A549 (cell line): ENCODE data around the gene PIK3R4. TPM values are rescaled to one million over a fixed set of nuclear protein-coding genes. Genes with fewer than 3 reads are reported as not detected.

Source experiments
- ATAC-seq, 2 experiments: fragments of 200-7000 bp in 1 of 2; fragments of >200 bp in 1 of 2; cut with Nextera tagmentation in 1 of 2; cut with Tn5 transposase in 1 of 2; 3 replicates each; pipeline versions ENCODE4 v1.8.0 to v1.9.1; 2018 to 2020; ENCODE audit warnings: mild to moderate bottlenecking in 1 of 2, moderate library complexity in 1 of 2
- CTCF ChIA-PET: fragments of 300-600 bp; sonication (Branson Sonifier 250); formaldehyde crosslinking; extraction: SDS; loops from one replicate; lab custom pipeline; 2021; ENCODE audit warnings: antibody characterized with exemption, inconsistent platforms; lab: Yijun Ruan, JAX
- POLR2A ChIA-PET: fragments of 350-600 bp; formaldehyde crosslinking; extraction: SDS; loops from one replicate; lab custom pipeline; 2021; ENCODE audit warnings: antibody characterized with exemption, inconsistent platforms; lab: Yijun Ruan, JAX
- DNase-seq, 2 experiments: peaks; one replicate each; pipeline versions ENCODE4 v3.0.0 to v3.0.0-alpha.2; 2011 to 2016; ENCODE audit warnings: low read depth in 1 of 2, low spot score in 1 of 2
- FAIRE-seq: peaks from 2 replicates; lab custom pipeline; 2011; peaks lifted over from hg19 to GRCh38; lab: Jason Lieb, UNC
- H3K27ac ChIP-seq, 2 experiments: fragments of >200 bp; sonication (Bioruptor Twin); formaldehyde crosslinking; 3 replicates each; pipeline ENCODE4 v1.5.1; 2016 to 2017
- H3K4me1 ChIP-seq: fragments of >200 bp; sonication (Bioruptor Twin); formaldehyde crosslinking; 3 replicates; pipeline ENCODE4 v1.6.1; 2016
- H3K4me2 ChIP-seq: fragments of >200 bp; sonication (Bioruptor Twin); formaldehyde crosslinking; 3 replicates; pipeline ENCODE4 v1.6.1; 2016
- H3K4me3 ChIP-seq: fragments of >200 bp; sonication (Bioruptor Twin); formaldehyde crosslinking; 3 replicates; pipeline ENCODE4 v1.5.1; 2016
- H3K9me3 ChIP-seq: fragments of >200 bp; sonication (Bioruptor Twin); formaldehyde crosslinking; 3 replicates; pipeline ENCODE4 v1.6.1; 2016
- ATOH8 ChIP-seq: fragments of 250-450 bp; sonication (Bioruptor Pico); IDR thresholded peaks from 2 replicates; pipeline ENCODE4 v1.5.0; 2020; ENCODE audit warnings: low read depth, mild to moderate bottlenecking, moderate library complexity
- BHLHE40 ChIP-seq: IDR thresholded peaks from 2 replicates; pipeline ENCODE4 v1.6.1; 2012; ENCODE audit warnings: low read depth, low read length, inconsistent platforms
- EHF ChIP-seq: fragments of 250-450 bp; sonication (Bioruptor Pico); IDR thresholded peaks from 2 replicates; pipeline ENCODE4 v1.5.0; 2020; ENCODE audit warnings: mild to moderate bottlenecking
- EHMT2 ChIP-seq: fragments of 200-600 bp; sonication (generic); IDR thresholded peaks from 2 replicates; pipeline ENCODE4 v1.6.1; 2016; ENCODE audit warnings: antibody characterized with exemption, low read depth, mild to moderate bottlenecking, moderate library complexity
- FOSB ChIP-seq: fragments of 250-450 bp; sonication (Bioruptor Pico); IDR thresholded peaks from 2 replicates; pipeline ENCODE4 v1.5.0; 2020; ENCODE audit warnings: mild to moderate bottlenecking, moderate library complexity
- FOSL2 ChIP-seq, 2 experiments: fragments of 450-650 bp in 1 of 2; fragments of >200 bp in 1 of 2; sonication (Bioruptor Twin) in 1 of 2; formaldehyde crosslinking; IDR thresholded peaks; 2 replicates each; pipeline versions ENCODE4 v1.5.0 to v1.6.1; 2016 to 2020; ENCODE audit warnings: mild to moderate bottlenecking in 1 of 2, moderate library complexity in 1 of 2
- HES2 ChIP-seq: fragments of >200 bp; sonication (Bioruptor Twin); formaldehyde crosslinking; IDR thresholded peaks from 2 replicates; pipeline ENCODE4 v1.6.1; 2016
- KDM1A ChIP-seq: fragments of 200-600 bp; sonication (generic); IDR thresholded peaks from 2 replicates; pipeline ENCODE4 v1.6.1; 2016; ENCODE audit warnings: low read depth, mild to moderate bottlenecking
- NPAS2 ChIP-seq: fragments of 250-450 bp; sonication (Bioruptor Pico); IDR thresholded peaks from 2 replicates; pipeline ENCODE4 v1.8.0; 2022; ENCODE audit warnings: mild to moderate bottlenecking, moderate library complexity, borderline replicate concordance
- POLR2A ChIP-seq: IDR thresholded peaks from 2 replicates; pipeline ENCODE4 v1.6.1; 2012; ENCODE audit warnings: mild to moderate bottlenecking, low read length
- RCOR1 ChIP-seq: fragments of 150-350 bp; IDR thresholded peaks from 2 replicates; pipeline ENCODE4 v1.6.1; 2014; ENCODE audit warnings: antibody characterized with exemption, low read length, low read depth
- TFCP2L1 ChIP-seq: fragments of 250-450 bp; sonication (Bioruptor Pico); IDR thresholded peaks from 2 replicates; pipeline ENCODE4 v1.5.0; 2021; ENCODE audit warnings: mild to moderate bottlenecking
- TP53 ChIP-seq: fragments of 250-450 bp; sonication (Bioruptor Pico); IDR thresholded peaks from 2 replicates; pipeline ENCODE4 v1.5.0; 2021; ENCODE audit warnings: mild to moderate bottlenecking, moderate library complexity
- USF2 ChIP-seq: fragments of 450-650 bp; IDR thresholded peaks from 2 replicates; pipeline ENCODE4 v1.6.1; 2014; ENCODE audit warnings: antibody characterized with exemption
- ZNF302 ChIP-seq: fragments of 250-450 bp; sonication (Bioruptor Pico); IDR thresholded peaks from 2 replicates; pipeline ENCODE4 v1.9.0; 2021; ENCODE audit warnings: inconsistent platforms, mild to moderate bottlenecking, moderate library complexity
- ZSCAN20 ChIP-seq: fragments of 250-450 bp; sonication (Bioruptor Pico); IDR thresholded peaks from 2 replicates; pipeline ENCODE4 v1.8.0; 2022; ENCODE audit warnings: mild to moderate bottlenecking, moderate library complexity
- WGBS: methylation state at CpG from one replicate; pipeline ENCODE4 v1.1.6; 2017; ENCODE audit errors: missing lambda C conversion rate; 5-methylcytosine and 5-hydroxymethylcytosine counted together
- polyA plus RNA-seq, 4 experiments: library from polyadenylated mRNA; depleted of rRNA in 3 of 4; stranded (reverse); fragments of >200 nt; fragmentation: RNase III in 1 of 4; extraction: RNeasy Plus Mini Kit Qiagen cat#74134 plus additional on column Dnase treatment in 1 of 4; gene quantifications; 2 replicates in 3 of 4; 3 replicates in 1 of 4; pipeline ENCODE4 v1.2.3, GENCODE V29; 2011 to 2017
- TF ChIP-seq, protein P1 (sequence below): IDR thresholded peaks from 2 replicates; pipeline ENCODE4 v1.6.1; 2012; ENCODE audit warnings: low read depth, borderline replicate concordance

PIK3R4 gene
- polyA plus RNA-seq, 2 of the 4 experiments (the other 2 are of a cell fraction) = 18.2 to 27.8 TPM

DNA sequence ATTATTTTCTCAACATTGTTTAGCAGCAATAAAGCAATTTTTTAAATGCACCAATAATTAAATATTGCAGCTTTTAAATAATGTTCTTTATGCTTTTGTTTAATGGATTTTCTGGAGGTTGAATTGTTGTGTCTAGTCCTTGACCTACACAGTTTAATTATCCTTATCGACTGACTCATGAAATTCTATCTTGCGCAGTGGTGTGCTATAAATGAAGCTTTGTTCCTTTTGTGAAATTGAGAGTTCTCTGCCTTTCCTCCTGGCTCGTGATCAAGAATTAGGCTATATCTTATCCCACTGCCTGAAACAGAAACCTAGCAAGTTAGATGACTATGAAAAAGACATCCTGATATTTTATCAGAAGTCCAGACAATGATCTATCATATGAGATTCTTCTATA is 37.0 kb upstream of the PIK3R4 start:
- ATAC-seq = no peak
- TF ChIP-seq BHLHE40 (no peak), TFCP2L1 (CRISPR knock-in tag) (no peak), RCOR1 (no peak)

DNA sequence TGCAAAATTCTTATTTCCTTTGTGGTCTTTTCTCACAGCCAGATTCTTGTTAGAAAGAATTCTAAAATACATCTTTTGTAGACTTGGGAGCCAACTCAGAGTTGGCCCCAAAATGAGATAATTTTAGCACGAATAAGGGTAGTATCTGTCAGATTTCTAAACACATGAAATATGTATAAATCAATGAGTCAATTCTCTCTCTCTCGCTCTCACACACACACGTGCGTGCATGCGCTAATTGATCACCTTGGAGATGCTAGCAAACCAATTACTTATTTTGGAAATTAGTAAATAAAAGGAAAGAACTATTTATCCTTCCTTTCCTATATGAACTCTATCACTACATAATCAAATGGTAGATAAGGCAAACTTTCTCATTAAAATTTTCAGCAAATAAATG is 32.9 kb upstream of the PIK3R4 start:
- ChIA-PET POLR2A (no interaction called here), CTCF (no interaction called here)
- WGBS = 52% methylated on average over 5 of the region's 5 CpGs
- FAIRE-seq (no peak), ATAC-seq (no peak), DNase-seq (no peak)
- no peaks in the 10 kb centered on the region for H3K9me3 ChIP-seq
- H3K4me3 ChIP-seq = no peak overlapping the region
- no peaks in the 10 kb centered on the region for H3K4me1 ChIP-seq
- no peak overlapping the region for H3K4me2 ChIP-seq
- H3K27ac ChIP-seq = no peak overlapping the region
- no peak for TF ChIP-seq RCOR1

More for the DNA sequence above, 37.0 kb upstream of the PIK3R4 start:
- ChIA-PET CTCF (interaction anchor here (1.2 kb wide), 1 partner anchor 24 kb away, joined by 3 read pairs; no protein-coding TSS in a partner anchor), POLR2A (interaction anchor here (0.6 kb wide), 1 partner anchor 27 kb away, joined by 4 read pairs; no protein-coding TSS in a partner anchor)
- no peak overlapping the region for H3K4me2 ChIP-seq
- no peaks in the 10 kb centered on the region for H3K9me3 ChIP-seq
- 64% methylated on average over 3 of the region's 3 CpGs for WGBS
- no peak overlapping the region for H3K4me3 ChIP-seq
- no peak for FAIRE-seq
- DNase-seq = no peak
- H3K4me1 ChIP-seq = no peaks in the 10 kb centered on the region
- no peak overlapping the region for H3K27ac ChIP-seq

DNA sequence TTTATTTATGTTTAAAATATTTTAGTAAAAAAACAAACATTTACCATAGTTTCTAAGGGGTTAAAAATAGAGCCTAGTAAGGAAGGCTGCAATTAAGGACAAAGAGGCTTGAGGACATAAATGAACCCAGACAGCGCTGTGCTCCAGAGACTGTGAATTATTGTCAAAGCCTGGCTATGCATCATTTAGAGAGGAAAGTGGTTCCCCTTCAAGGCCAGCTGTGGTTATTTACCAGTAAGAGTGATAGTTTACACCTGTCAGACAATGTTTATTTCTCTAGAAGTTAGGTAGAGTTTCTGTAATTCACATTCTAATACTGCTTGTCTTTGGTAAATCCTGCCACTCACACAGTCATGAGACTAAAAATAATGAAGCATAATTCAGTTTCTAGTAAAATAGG is 32.4 kb upstream of the PIK3R4 start:
- CTCF ChIA-PET = no interaction called here
- POLR2A ChIA-PET = no interaction called here
- TF ChIP-seq ZNF302 (CRISPR knock-in tag) = no peak
- no peak for TF ChIP-seq FOSB
- TF ChIP-seq, protein P1, sequence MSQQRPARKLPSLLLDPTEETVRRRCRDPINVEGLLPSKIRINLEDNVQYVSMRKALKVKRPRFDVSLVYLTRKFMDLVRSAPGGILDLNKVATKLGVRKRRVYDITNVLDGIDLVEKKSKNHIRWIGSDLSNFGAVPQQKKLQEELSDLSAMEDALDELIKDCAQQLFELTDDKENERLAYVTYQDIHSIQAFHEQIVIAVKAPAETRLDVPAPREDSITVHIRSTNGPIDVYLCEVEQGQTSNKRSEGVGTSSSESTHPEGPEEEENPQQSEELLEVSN = no peak
- TF ChIP-seq USF2 = no peak
- TF ChIP-seq KDM1A = no peak
- TF ChIP-seq ATOH8 (CRISPR knock-in tag) = no peak
- TF ChIP-seq TP53 (CRISPR knock-in tag) = no peak
- no peak for TF ChIP-seq NPAS2 (CRISPR knock-in tag)
- TF ChIP-seq POLR2A = no peak
- no peak for TF ChIP-seq FOSL2 (IDR thresholded peaks at IDR 0.05)
- TF ChIP-seq FOSL2 (CRISPR knock-in tag; IDR thresholded peaks at IDR 0.05) = no peak
- TF ChIP-seq EHMT2 = no peak
- TF ChIP-seq HES2 = no peak
- TF ChIP-seq, all 56 proteins: peak for 0
- DNase-seq (no peak), ATAC-seq (no peak), FAIRE-seq (no peak)
- H3K9me3 ChIP-seq = no peaks in the 10 kb centered on the region
- H3K27ac ChIP-seq = no peak overlapping the region
- H3K4me3 ChIP-seq = no peak overlapping the region
- WGBS = 88% methylated on average over 1 of the region's 1 CpG
- H3K4me1 ChIP-seq = no peaks in the 10 kb centered on the region
- H3K4me2 ChIP-seq = no peak overlapping the region

DNA sequence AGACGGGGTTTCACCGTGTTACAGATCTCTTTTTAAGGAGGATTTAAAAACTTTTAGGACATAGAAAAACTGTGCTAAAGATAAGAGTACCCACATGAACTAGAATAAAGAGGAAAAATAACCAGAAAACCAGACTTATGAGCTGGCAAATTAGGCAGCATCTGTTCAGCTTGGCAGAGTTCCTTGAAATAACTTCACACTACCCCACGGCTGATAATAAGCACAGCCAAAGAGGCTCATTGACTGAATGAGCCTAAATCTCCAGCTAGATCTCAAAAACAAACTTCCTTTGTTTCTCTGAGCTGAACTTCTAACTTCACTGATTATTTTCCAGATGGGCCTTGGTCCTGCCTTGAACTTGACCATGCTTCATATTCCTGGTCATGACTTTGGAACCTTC is 26.7 kb upstream of the PIK3R4 start:
- CTCF ChIA-PET = no interaction called here
- no peak for FAIRE-seq
- Histone ChIP-seq H3K27ac (no peak overlapping the region), H3K9me3 (no peaks in the 10 kb centered on the region), H3K4me2 (no peak overlapping the region), H3K4me1 (no peaks in the 10 kb centered on the region), H3K4me3 (no peak overlapping the region)
- POLR2A ChIA-PET = no interaction called here
- no peak for DNase-seq
- ATAC-seq = no peak
- WGBS = 79% methylated on average over 3 of the region's 3 CpGs
- no peak for TF ChIP-seq EHF (CRISPR knock-in tag)
- TF ChIP-seq ZSCAN20 (CRISPR knock-in tag) = no peak
- no peak for TF ChIP-seq KDM1A
